GM12878 (cell line): Measurements from ENCODE around the gene CHRM1. TPM values are rescaled to one million over a fixed set of nuclear protein-coding genes. Genes with fewer than 3 reads are reported as not detected.

Experiments used
- ATAC-seq: fragments of 200-7000 bp; cut with Tn5 transposase; 3 replicates; pipeline ENCODE4 v1.9.1; 2020; ENCODE audit warnings: mild to moderate bottlenecking, moderate library complexity
- BruUV-seq: library from RNA; stranded (reverse); fragments of 400-500 nt; replicated peaks from 2 replicates; lab custom pipeline; 2021; lab: Mats Ljungman, UMichigan
- CTCF ChIA-PET: fragments of 300-600 bp; sonication (Branson Sonifier 250); formaldehyde crosslinking; extraction: SDS; loops from one replicate; lab custom pipeline; 2021; ENCODE audit warnings: inconsistent platforms; lab: Yijun Ruan, JAX
- POLR2A ChIA-PET: fragments of 350-600 bp; formaldehyde crosslinking; extraction: SDS; loops from one replicate; lab custom pipeline; 2021; ENCODE audit warnings: inconsistent platforms; lab: Charles Lee
- RAD21 ChIA-PET: fragments of 300-600 bp; sonication (Branson Sonifier 250); formaldehyde crosslinking; loops from one replicate; lab custom pipeline; 2023; ENCODE audit warnings: antibody characterized with exemption; ENCODE audit not compliant: unreplicated experiment; lab: Charles Lee
- SMC1A ChIA-PET: fragments of 300-600 bp; sonication (Branson Sonifier 250); formaldehyde crosslinking; loops from one replicate; lab custom pipeline; 2023; ENCODE audit not compliant: unreplicated experiment, uncharacterized antibody; lab: Charles Lee
- DNase-seq: peaks from one replicate; pipeline ENCODE4 v3.0.0-alpha.2; 2011; ENCODE audit warnings: low read depth, low spot score
- FAIRE-seq: peaks from 3 replicates; lab custom pipeline; 2011; peaks lifted over from hg19 to GRCh38; lab: Jason Lieb, UNC
- H2AFZ ChIP-seq: 2 replicates; pipeline ENCODE4 v1.6.0; 2011; ENCODE audit warnings: low read depth, low read length, control low read depth; ENCODE audit not compliant: control insufficient read depth
- H3K27ac ChIP-seq: 2 replicates; pipeline ENCODE4 v1.5.1; 2011; ENCODE audit warnings: control low read depth; ENCODE audit not compliant: control insufficient read depth, insufficient read depth
- H3K27me3 ChIP-seq, 2 experiments: replicated peaks in 1 of 2; 2 replicates each; pipeline versions ENCODE4 v1.6.0 to v1.6.1; 2011; ENCODE audit warnings: low read length in 1 of 2; ENCODE audit not compliant: control insufficient read depth in 2 of 2, insufficient read depth in 2 of 2
- H3K36me3 ChIP-seq, 2 experiments: 2 replicates each; pipeline ENCODE4 v1.5.1; 2011; ENCODE audit warnings: low read length in 1 of 2; ENCODE audit not compliant: control insufficient read depth in 2 of 2, insufficient read depth in 2 of 2
- H3K4me1 ChIP-seq: 2 replicates; pipeline ENCODE4 v1.6.1; 2011; ENCODE audit warnings: mild to moderate bottlenecking, low read length, moderate library complexity, mixed read lengths; ENCODE audit not compliant: control insufficient read depth, insufficient read depth
- H3K4me2 ChIP-seq: 2 replicates; pipeline ENCODE4 v1.6.0; 2011; ENCODE audit warnings: control low read depth; ENCODE audit not compliant: control insufficient read depth, insufficient read depth
- H3K4me3 ChIP-seq: fragments of 200-600 bp; sonication (generic); 2 replicates; pipeline ENCODE4 v1.5.1; 2016
- H3K79me2 ChIP-seq: 2 replicates; pipeline ENCODE4 v1.6.0; 2011; ENCODE audit warnings: low read length; ENCODE audit not compliant: control insufficient read depth, insufficient read depth
- H3K9ac ChIP-seq: 2 replicates; pipeline ENCODE4 v1.8.0; 2011; ENCODE audit warnings: low read length, control low read depth, mixed read lengths; ENCODE audit not compliant: control insufficient read depth, insufficient read depth
- H3K9me3 ChIP-seq: replicated peaks from 3 replicates; pipeline ENCODE4 v1.5.1; 2011; ENCODE audit warnings: mild to moderate bottlenecking, low read length; ENCODE audit not compliant: control insufficient read depth, insufficient read depth
- H4K20me1 ChIP-seq: 2 replicates; pipeline ENCODE4 v1.6.0; 2011; ENCODE audit not compliant: control insufficient read depth, insufficient read depth
- E2F8 ChIP-seq: fragments of 450-650 bp; IDR thresholded peaks from 2 replicates; pipeline ENCODE4 v1.6.1; 2018; ENCODE audit warnings: mild to moderate bottlenecking, low read depth, moderate library complexity; ENCODE audit not compliant: partially characterized antibody
- HDAC2 ChIP-seq: fragments of 200-600 bp; sonication (generic); IDR thresholded peaks from 2 replicates; pipeline ENCODE4 v1.6.1; 2017
- HSF1 ChIP-seq: fragments of 150-350 bp; IDR thresholded peaks from 2 replicates; pipeline ENCODE4 v1.6.1; 2014; ENCODE audit warnings: mild to moderate bottlenecking, low read depth, low read length
- IKZF2 ChIP-seq, 2 experiments: fragments of 450-650 bp; IDR thresholded peaks; 2 replicates each; pipeline ENCODE4 v1.6.1; 2017; ENCODE audit warnings: mild to moderate bottlenecking in 2 of 2, moderate library complexity in 2 of 2
- MAX ChIP-seq: IDR thresholded peaks from 2 replicates; pipeline ENCODE4 v1.6.1; 2012; ENCODE audit warnings: low read depth, low read length, improper control_type of control experiment
- NFYA ChIP-seq: IDR thresholded peaks from 2 replicates; pipeline ENCODE4 v1.6.1; 2011; ENCODE audit warnings: low read depth, mild to moderate bottlenecking, low read length, improper control_type of control experiment, borderline replicate concordance
- NFYB ChIP-seq: IDR thresholded peaks from 2 replicates; pipeline ENCODE4 v1.6.1; 2011; ENCODE audit warnings: low read depth, mild to moderate bottlenecking, low read length, improper control_type of control experiment, moderate library complexity; ENCODE audit not compliant: insufficient read depth
- WGBS: methylation state at CpG from one replicate; pipeline ENCODE4 v1.1.6; 2016; ENCODE audit warnings: low lambda C conversion rate; ENCODE audit not compliant: insufficient replicate concordance, insufficient coverage; ENCODE audit errors: missing lambda C conversion rate; 5-methylcytosine and 5-hydroxymethylcytosine counted together
- in situ Hi-C: fragments of 300-500 bp; cut with MboI; formaldehyde crosslinking; loops from 9 replicates; pipeline ENCODE4 v1.14.3; 2018; ENCODE audit warnings: mixed read lengths
- intact Hi-C: fragments of 100-400 bp; cut with micrococcal nuclease; formaldehyde crosslinking; loops from one replicate; pipeline ENCODE4 v1.14.2; 2022; ENCODE audit not compliant: unreplicated experiment
- polyA plus RNA-seq, 11 experiments: library from polyadenylated mRNA; depleted of rRNA in 4 of 11; unstranded in 6 of 11; stranded (reverse) in 5 of 11; fragments of >200 nt; fragmentation: Nextera tagmentation in 4 of 11; fragmentation: Illumina TruSeq in 1 of 11; extraction: Ambion mirVana in 4 of 11; extraction: Trizol in 1 of 11; gene quantifications; 1 replicate in 1 of 11; 2 replicates in 10 of 11; pipeline versions ENCODE4 v1.2.1 to v1.2.3, GENCODE V29; 2011 to 2016; ENCODE audit warnings: inconsistent platforms in 2 of 11, missing spikeins in 2 of 11, low read depth in 1 of 11
- total RNA-seq, 4 experiments: library from RNA; depleted of rRNA in 3 of 4; stranded (reverse); fragments of >200 nt in 3 of 4; fragmentation: Illumina TruSeq in 1 of 4; extraction: Trizol in 1 of 4; gene quantifications; 2 replicates each; pipeline versions ENCODE4 v1.2.1 to v1.2.3, GENCODE V29; 2013 to 2021

The CHRM1 gene
- total and polyA plus RNA-seq, 10 of the 15 experiments (the other 5 are each of a cell fraction or from before 2014, with no cell fraction given) = not detected

GRCh38 chr11:62895501-62895900 lies 25.7 kb downstream of the CHRM1 start (continued):
- TF ChIP-seq HSF1 (no peak), NFYB (no peak), MAX (no peak), HDAC2 (no peak), IKZF2 (IDR thresholded peaks at IDR 0.05) (no peak)
- TF ChIP-seq, all 136 proteins: peak for 0

- Histone ChIP-seq H3K4me2 (no peak overlapping the region), H3K9me3 (no peaks in the 10 kb centered on the region), H3K4me3 (no peak overlapping the region), H3K79me2 (no peaks in the 10 kb centered on the region), H3K9ac (no peak overlapping the region), H3K27ac (no peak overlapping the region), H2AFZ (no peak overlapping the region), H3K4me1 (no peaks in the 10 kb centered on the region), H4K20me1 (no peaks in the 10 kb centered on the region), H3K36me3 (peaks cover 9 to 13% of the 10 kb centered on the region in 2 experiments), H3K27me3 (no peaks in the 10 kb centered on the region)
- ChIA-PET POLR2A (no interaction called here), CTCF (interaction anchor here (1.0 kb wide), 1 partner anchor 14 kb away, joined by 8 read pairs; no protein-coding TSS in a partner anchor), RAD21 (no interaction called here), SMC1A (no interaction called here)
- no peak for FAIRE-seq
- no peak for DNase-seq
- ATAC-seq = peak; percentile 56
- TF ChIP-seq E2F8 (no peak), NFYA (no peak)
- WGBS = 75% methylated on average over 10 of the region's 10 CpGs
- no TSS peak for BruUV-seq
- in situ Hi-C loops = no loop called here
- intact Hi-C loops = no loop called here
Observed at GRCh38 chr11:62892077-62892922, 28.9 kb downstream of the CHRM1 start.
